D721Med (cell line): ENCODE data around the gene MYO1C.

ENCODE experiments used
- DNase-seq: peaks from one replicate; pipeline ENCODE4 v3.0.0; 2011; ENCODE audit warnings: low spot score; ENCODE audit not compliant: insufficient read length
- FAIRE-seq: peaks from 2 replicates; lab custom pipeline; 2011; peaks lifted over from hg19 to GRCh38; lab: Jason Lieb, UNC
- TF ChIP-seq, protein P1 (sequence below): IDR thresholded peaks from 2 replicates; pipeline ENCODE4 v1.5.1; 2012; ENCODE audit warnings: mild to moderate bottlenecking, control low read depth; ENCODE audit not compliant: insufficient read depth; ENCODE audit errors: missing control alignments

Gene MYO1C

DNA sequence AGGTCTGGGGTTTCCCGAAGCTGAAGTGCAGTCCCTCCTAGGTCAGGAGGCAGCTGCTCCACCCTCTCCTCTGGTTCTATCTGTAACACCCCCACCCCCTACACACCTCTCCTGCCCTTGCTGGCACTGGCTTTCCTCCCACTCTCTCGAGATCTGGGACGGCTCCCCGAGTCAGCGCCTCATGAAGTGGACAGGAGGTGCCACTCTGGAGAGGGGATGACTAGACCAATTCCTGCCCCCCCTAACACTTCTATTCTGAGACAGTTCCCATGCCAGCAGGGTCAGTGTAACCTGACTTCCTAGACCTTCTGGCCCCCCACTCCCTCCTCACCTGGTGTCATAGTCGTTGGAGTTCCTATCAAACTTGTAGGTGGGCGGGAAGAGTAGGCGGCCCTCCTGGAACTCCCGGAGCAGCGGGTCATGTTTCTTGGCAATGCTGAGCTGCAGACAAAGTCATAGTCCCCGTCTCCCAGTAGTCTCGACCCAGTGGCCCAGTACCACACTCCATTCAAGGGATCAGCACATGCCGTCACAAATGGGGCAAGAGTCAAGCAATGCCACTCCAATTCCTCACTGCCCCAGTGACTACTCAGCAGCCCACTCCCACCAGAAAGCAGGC lies 14.3 kb upstream of the MYO1C start:
- DNase-seq, result no peak
- TF ChIP-seq, protein P1, sequence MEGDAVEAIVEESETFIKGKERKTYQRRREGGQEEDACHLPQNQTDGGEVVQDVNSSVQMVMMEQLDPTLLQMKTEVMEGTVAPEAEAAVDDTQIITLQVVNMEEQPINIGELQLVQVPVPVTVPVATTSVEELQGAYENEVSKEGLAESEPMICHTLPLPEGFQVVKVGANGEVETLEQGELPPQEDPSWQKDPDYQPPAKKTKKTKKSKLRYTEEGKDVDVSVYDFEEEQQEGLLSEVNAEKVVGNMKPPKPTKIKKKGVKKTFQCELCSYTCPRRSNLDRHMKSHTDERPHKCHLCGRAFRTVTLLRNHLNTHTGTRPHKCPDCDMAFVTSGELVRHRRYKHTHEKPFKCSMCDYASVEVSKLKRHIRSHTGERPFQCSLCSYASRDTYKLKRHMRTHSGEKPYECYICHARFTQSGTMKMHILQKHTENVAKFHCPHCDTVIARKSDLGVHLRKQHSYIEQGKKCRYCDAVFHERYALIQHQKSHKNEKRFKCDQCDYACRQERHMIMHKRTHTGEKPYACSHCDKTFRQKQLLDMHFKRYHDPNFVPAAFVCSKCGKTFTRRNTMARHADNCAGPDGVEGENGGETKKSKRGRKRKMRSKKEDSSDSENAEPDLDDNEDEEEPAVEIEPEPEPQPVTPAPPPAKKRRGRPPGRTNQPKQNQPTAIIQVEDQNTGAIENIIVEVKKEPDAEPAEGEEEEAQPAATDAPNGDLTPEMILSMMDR, result no peak
- no peak for FAIRE-seq

DNA sequence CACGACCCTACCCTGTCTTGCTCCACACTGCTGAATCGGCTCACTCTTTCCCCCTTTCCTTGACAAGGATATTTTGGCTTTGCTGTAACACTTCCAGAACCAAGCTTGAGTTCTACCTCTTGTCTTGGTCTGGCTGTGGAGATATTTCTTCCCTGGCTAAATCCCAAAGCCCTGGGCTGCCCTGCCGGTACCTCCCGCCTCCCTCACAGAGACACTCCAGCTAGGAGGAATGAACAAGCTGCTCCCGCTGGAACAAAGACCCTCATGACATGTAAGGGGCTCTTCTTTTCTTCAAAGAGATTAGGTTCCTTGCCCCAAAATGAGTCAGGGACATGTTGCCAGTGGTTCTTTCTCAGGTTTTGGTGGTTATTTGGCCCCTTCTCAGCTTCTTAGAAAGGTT lies 13.1 kb upstream of the MYO1C start:
- no peak for DNase-seq
- TF ChIP-seq, protein P1, result no peak
- FAIRE-seq, result no peak

- TF ChIP-seq, protein P1, result no peak
- no peak for DNase-seq
- no peak for FAIRE-seq
Measured at GRCh38 chr17:1504866-1505265, 12.4 kb upstream of the MYO1C start.

- FAIRE-seq, result no peak
- DNase-seq, result no peak
Measured at GRCh38 chr17:1503699-1504098, 11.2 kb upstream of the MYO1C start.

DNA sequence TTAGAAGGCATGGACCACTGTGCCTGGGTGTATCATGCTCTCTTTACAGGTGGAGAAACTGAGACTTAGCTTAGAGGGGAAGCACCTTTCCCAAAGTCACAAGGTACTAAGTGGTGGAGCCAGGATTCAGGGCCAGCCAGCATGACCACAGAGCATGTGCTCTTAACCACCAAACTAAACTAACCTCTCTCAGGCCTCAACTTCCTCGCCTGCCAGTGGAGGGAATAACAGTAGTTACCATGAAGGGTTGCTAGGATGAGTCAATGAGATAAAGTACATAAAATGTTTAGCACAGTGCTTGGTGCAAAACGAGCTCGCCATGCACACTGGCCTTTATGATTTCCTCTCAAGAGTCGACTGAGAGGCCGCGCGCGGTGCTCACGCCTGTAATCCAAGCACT lies 6.4 kb upstream of the MYO1C start:
- FAIRE-seq, result no peak
- TF ChIP-seq, protein P1, result no peak

More at GRCh38 chr17:1503699-1504098, 11.2 kb upstream of the MYO1C start:
- TF ChIP-seq, protein P1, result no peak

GRCh38 chr17:1498233-1498632 lies 5.7 kb upstream of the MYO1C start:
- FAIRE-seq, result no peak
- DNase-seq, result no peak
- TF ChIP-seq, protein P1, result no peak

More for the DNA sequence above, 6.4 kb upstream of the MYO1C start:
- no peak for DNase-seq

DNA sequence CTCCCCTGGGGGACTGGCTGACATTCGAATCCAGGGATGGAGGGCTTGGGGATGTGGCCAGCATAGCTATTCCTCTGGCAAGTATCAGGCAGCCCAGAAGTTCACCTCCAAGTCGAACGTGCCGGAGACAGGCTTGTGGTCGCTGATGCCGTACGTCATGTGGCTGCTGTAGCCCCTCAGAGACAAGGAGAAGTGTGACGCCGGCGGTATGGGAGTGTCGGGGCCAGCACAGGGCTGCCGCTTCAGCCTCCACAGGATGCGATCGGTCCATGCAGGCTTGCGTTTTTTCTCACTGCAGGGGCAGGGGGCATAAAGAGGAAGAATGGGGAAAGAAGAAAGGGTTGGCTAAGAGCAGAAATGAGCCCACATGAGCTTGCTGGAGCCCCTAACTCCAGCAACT lies 5.3 kb upstream of the MYO1C start:
- FAIRE-seq, result no peak
- TF ChIP-seq, protein P1, result no peak
- no peak for DNase-seq
